GM21723 (cell line): Measurements from ENCODE around the gene METTL21C.

Experiments
- ATAC-seq: cut with Tn5 transposase; IDR thresholded peaks from one replicate; pipeline ENCODE4 v1.9.1; 2021; ENCODE audit warnings: mild to moderate bottlenecking, moderate library complexity; ENCODE audit not compliant: unreplicated experiment

METTL21C gene

DNA sequence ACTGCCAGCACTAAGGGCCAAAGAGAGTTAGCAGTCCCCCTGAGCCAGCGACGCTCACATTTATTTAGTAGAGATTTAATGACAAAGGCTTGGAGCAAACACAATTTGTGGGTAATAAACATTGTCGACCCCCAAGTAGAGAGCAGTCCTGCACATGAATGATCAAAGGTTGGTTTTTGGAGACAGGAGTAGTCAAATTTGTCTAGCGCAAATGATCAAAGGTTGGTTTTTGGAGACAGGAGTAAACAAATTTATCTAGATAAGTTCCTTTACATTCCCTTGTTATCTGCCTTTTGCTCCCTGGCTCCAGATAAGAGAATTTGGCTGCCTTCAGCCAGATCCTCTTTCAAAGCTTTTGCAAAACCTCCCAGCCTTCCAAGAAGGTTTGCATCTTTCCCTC lies 26.9 kb downstream of the METTL21C start:
- no peak for ATAC-seq

DNA sequence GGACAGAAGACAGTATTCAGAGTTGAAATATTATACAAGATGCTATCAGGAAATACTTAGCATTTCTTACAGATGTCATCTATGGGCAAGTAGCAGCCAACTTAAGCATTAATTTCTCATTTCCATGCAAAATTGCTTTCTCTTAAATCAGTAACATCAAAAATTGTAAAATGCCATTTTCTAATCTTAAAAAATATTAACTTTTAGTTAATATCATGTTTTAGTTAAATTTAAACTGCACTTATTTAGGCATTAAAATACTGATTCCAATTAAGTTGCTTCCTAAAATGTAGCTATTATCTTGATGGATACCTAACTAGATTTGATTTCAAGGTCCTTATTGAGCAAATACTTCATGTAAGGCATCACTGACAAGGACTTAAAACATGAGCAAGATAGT lies 27.8 kb downstream of the METTL21C start:
- no peak for ATAC-seq

DNA sequence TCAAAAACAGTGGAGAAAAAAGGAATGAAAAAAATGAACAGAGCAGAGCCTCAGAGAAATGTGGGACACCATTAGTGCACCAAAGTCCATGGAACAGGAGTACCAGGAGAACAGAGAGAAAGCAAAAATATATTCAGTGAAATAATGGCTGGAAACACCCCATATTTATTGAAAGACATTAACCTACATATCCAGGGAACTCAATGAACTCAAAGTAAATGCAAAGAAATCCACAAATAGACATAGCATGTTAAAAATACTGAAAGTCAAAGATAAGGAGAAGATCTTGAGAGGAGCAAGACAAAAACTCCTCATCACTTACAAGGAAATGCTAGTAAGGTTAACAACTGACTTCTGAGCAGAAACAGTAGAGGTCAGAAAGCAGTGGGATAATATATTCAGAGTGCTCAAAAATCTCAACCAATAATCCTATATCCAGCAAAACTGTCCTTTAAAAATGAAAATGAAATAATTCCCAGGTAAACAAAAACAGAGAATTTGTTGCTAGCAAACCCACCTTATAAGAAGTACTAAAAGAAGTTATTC lies 35.6 kb downstream of the METTL21C start:
- no peak for ATAC-seq

DNA sequence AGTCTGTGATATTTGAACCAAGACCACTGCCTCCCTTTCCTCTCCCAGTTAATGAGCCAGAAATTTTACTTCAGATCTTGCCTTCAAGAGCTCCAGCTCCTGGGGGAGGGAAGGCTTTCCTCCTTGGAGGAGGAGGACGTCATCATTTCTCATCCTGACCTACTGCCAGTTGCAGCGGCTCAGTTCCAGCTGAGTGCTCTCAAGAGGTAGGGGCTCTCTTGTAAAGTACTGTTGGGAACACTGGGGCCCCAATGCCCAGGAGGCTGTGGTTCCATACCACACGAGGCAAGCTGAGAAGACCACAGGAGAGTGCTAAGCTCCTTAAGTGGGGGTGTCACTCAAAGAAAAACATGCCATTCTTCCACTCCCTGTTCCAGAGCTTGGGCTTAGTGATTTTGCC lies 36.2 kb downstream of the METTL21C start:
- ATAC-seq = no peak

DNA sequence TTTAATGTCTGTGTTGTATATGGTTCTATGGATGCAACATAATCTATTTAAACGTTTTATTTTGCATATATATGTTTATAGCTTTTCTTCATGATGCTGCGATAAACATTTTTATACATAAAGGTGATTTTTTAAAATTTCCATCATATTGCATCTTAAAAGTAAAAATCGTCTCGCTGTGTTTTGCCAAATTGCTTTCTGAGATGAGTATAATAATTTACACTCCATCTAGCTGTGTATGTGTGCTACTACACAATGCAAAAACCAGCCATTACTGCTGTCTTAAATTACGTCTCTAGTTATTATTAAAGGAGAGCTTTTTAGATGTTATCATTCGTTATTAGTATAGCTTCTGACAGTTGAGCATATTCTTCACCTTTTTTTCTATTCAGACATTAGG lies 37.2 kb downstream of the METTL21C start:
- ATAC-seq = no peak

DNA sequence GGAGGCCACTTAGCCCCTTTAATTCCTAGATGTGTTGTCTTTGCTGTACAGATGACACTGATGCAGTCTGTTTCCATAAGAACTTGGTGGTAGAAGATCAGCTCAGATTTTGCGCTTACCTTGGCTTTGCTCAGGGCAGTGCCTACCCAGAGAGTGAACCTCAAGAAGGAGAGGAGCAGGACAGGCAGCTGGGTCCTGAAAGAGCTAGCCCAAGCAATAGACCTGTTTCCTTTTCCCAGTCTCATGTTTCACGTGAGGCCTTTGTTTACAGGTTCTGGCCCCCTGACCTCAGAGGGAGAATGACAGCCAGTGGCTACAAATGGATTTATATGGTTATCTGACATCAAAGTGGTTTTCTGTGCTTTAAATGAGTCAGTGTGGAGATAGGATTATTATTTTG lies 40.1 kb downstream of the METTL21C start:
- no peak for ATAC-seq

DNA sequence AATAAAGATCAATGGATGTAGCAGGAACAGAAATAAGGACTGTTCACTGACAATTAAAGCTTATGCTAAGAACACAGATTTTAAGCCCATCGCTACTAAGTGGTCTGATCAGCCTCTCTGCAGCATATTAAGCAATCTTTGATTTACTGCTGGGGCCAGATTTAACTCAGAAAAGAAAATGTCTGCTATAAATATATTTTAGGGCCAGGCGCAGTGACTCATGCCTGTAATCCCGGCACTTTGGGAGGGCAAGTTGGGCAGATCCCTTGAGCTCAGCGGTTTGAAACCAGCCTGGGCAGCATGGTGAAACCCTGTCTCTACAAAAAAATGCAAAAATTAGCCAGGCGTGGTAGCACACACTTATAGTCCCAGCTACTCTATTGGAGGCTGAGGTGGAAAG lies 43.0 kb downstream of the METTL21C start:
- no peak for ATAC-seq

DNA sequence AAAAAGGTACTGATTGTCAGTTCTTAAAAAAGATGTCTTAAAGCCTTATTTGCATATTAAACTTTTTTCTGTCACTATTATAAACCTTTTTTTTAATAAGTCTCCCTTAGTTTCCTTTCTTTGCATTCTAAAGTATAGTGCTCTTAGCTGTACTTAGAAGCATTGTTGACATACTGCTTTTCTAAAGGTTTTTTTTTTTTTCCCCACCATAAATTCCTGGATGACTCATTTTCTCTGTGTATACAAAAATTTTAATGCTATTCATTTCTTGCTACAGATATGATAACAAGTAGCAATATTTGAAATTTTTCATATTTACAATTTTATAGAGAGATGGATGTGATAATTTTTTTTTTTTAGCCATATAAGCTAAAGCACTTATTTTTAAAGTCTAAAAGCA lies 43.5 kb downstream of the METTL21C start:
- no peak for ATAC-seq

DNA sequence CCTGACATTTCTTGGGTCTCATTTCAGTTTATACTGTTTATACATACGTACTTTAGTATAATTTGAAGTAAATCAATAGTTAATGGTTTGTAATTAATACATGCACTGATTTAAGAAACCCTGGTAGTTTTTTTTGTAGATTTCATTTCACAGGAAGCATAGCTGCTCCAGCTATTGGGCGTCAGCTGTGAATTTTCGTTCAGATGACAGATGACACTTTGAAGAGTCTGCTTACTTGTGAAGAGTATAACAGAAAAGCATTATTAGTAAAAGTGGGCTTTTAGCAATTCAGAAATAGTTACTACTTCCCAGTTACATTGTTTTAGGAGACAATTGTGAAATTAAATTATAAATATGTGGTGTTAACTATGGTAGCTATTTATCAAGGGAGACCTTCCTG lies 44.4 kb downstream of the METTL21C start:
- ATAC-seq = no peak

DNA sequence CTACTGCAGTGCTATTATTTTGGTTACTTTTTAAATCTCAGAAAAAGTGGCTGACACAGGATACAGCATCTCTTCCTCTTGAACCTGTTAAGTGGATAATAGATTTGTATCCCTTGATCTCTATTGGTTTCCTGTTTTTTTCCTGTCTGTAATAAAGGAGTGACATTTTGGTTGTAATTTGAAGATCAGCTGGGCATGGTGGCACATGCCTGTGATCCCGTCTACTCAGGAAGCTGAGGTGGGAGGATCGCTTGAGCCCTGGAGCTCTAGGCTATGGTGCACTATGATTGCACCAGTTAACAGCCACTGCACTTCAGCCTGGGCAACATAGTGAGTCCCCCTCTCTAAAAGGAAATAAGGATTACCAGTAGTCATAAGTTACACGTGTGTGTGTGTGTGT lies 46.8 kb downstream of the METTL21C start:
- ATAC-seq = no peak

DNA sequence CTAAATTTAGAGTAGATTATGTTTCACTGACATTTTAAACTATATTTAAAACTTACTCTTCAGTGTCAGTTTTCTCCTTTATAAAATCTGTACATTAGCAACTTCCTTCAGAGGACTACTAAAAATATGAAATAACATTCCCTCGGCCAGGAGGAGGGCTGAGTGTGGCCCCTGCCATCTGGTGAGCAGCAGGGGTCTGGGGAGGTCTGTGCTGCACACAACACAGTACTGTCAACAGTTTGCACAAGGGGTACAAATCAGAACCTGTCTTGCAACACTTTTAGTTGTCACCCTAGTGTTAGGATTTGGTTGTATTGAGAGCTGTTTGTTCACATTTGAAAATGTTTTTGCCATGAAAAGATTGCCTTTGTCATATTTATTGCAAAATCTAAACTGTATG lies 49.1 kb downstream of the METTL21C start:
- ATAC-seq = no peak

DNA sequence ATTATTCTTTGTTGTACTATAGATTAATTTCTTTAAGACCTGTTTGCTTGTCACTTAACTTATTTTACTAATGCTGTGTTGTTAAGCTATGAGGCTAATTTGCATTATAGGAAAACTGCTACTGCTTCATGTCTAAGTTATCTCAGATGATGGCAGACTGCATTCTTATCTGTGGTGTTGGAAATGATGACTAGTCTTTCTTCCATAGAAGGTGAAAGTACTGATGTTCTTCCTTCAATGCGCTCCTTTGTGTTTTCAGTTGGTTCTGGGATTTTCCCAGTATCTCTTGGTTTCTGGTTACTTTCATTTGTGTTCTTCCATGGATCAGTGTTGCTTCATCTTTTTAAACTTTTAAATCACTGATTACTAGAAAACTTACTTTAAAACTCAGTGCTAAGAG lies 51.2 kb downstream of the METTL21C start:
- no peak for ATAC-seq

DNA sequence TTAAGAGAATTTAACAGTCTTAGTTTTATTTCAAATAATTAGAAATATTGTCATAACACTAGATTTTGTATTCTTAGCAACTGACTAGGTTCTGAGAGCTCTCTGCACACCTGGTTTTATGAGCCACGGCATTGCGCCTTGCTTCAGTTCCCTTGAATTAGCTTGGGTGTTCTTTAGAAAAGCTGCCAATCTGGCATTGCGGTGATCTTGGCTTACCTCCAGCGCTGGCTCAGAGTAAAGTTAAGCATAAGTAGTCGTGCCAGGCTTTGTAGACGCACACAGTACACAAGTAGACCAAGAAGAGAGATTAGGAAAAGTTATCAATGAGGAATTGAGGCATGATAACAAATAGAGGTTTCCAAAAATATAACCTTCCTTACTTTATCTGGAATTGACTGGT lies 52.4 kb downstream of the METTL21C start:
- no peak for ATAC-seq

DNA sequence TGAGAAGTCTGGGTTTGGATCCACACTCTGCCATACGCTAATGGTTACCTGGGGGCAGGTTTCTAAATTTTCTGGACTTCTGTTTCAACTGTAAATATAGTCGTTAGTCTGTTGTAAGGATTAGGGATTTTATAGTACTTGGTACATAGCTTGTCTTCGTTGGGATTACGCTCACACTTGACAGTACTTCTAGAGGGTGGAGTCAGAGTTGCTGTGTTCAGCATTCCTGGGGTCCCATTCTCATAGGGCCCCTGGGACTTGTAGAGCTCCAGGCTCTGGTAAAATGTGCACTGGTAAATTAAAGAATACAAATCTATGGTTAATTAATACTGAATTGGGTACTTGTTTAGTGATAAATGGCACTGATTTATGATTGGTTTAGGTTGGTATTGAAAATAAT lies 52.8 kb downstream of the METTL21C start:
- ATAC-seq = no peak

DNA sequence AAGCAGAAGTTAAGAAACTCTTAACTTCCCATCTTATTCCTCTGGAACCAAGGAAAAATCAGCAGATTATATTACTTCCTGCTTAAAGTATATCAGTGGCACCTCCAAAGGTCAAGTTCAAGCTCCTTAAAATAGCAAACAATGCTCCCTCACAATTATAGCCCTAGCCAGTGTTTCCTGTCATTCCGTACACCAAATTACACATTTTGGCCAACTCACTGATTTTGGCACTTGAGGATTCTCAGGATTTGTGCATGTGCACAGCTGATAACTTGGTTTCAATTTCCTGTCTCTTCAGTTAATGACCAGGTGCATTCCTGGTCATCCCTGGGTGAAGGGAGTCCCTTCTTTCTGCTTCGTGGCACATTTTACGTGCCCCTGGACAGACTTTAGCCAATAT lies 56.1 kb downstream of the METTL21C start:
- no peak for ATAC-seq
